Fibroblast of upper back skin (primary cell): ENCODE measurements around the gene ATP23.
A peak's percentile ranks its signal among the peaks of the same experiment; 100 is the strongest.

Experiments used
- DNase-seq: peaks from one replicate; pipeline ENCODE4 v3.0.0-alpha.2; 2013

ATP23 gene, protein sequence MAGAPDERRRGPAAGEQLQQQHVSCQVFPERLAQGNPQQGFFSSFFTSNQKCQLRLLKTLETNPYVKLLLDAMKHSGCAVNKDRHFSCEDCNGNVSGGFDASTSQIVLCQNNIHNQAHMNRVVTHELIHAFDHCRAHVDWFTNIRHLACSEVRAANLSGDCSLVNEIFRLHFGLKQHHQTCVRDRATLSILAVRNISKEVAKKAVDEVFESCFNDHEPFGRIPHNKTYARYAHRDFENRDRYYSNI

GRCh38 chr12:57941165-57941894, at the start of gene ATP23:
ATP23 (plus strand) TSS chr12:57941567; CDS start chr12:57941702, 135 bp downstream.
- DNase-seq = peak; percentile 83

DNA sequence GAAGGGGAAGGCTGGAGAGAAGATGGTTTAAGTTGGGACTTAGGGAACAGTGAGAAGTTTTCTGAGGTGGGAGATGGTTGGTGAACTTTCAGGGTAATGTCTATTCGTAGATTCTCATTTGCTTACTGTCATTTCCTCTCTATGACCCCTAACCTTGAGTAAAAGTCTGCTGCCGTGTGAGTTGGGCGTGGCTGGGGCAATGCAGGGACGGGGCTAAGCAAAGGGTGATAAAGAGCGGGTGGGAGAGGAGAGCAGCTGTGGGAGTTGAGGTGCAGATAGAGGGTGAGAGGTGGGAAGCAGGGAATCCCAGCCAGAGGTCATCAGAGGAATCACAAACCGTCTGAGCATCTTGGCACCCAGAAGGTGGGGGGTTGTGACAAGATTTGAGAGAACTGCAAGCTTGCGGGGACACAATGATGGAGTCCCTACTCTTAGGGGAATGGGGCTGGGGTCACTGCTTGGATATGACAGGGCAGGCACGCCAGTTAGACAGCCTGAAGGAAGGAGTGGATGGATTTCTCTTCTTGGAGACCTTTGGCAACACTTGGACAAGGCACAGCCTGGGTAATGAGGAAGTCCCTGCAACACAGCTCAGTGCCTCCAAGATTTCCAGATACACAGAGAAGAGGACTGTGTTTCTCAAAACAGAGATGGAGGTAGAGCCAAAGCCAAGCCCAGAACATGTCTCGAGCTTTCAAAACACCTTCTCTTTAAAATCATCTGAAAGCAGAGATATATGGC, 49.0 kb upstream of the ATP23 start:
- no peak for DNase-seq

DNA sequence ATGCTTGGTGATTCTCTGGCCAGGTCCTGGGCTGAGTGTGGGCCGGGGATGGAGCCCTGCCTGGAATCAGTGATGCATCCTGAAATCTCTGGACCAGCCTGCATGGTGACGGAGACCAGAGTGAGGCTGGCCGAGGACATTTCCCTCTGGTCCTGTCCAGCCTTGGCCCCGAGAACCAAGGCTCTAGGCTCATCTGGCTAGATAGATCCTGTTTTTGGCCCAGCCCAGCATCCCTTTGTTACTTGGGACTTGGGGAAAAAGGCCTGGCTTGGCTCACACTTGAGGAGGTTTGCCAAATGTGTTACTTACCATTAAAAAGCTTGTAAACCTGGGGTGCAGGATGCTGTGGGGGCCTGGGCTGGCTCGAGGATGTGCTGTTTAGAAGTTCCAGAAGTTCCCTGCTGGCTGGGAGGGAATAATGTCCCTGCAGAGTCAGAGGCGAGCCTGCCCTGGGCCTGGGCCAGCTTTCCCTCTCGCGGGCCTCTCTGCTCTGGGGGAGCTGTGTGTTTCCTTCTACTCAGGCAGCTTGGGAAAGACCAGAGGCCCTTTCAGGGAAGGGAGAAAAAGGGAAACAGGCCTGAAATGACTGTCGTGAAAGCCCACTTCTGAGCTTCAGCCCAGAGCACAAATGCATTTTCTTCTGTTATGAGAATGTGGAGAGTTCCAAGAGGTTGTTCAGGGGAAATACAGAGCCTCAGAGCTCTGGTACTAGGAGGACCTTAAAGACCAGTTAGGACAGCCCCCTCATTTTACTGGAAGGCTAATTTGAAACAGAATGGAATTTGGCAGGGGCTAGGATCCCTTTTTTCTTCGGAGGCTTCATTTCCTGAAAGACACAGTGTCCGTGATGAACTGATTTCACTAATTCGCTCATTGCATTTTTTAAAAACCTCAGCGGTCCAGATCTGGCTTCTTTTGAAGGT, 47.7 kb upstream of the ATP23 start:
- peak; percentile 96 for DNase-seq

GRCh38 chr12:57894399-57895292, 46.7 kb upstream of the ATP23 start:
- no peak for DNase-seq

GRCh38 chr12:57895389-57896114, 45.8 kb upstream of the ATP23 start:
- peak; percentile 45 for DNase-seq

- peak; percentile 54 for DNase-seq
These were observed 45.3 kb upstream of the ATP23 start for GRCh38 chr12:57896115-57896433.

DNA sequence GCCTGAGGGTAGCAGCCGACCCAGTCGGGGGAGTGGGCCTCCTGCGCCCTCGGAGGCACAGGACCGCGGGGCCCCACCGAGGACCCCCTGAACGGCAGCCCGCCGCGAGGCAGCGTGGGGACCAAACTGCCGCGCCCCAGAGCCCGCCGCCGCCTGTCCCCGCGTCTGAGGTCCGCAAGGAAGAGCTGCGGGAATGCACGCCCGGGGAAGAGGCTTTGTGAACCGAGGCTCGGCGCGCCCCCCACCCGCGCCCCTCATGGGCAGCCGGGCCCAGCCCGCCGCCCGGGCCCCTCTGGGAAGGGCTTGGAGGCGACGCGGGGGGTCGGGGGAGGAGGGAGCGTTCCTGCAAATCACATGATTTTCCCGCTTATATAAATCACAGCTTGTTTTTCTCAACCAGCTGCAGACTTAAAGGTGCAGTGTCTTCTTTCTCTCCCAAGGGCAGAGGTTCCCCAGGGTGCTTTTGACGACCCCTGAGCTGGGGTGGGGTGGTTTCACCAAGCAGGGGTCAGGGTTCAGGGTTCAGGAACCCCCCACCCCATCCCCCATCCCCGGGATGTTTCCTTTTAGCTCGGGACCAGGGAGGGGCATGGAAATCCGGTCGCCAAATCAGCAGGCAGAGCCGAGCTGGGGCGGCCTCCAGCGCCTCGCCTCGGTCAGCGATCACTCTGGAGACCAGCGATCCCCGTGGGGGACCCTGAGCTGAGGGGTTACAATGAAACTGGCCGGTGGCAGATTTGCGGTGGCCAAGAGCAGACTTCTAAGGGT, 44.7 kb upstream of the ATP23 start:
- DNase-seq = peak; percentile 80

DNA sequence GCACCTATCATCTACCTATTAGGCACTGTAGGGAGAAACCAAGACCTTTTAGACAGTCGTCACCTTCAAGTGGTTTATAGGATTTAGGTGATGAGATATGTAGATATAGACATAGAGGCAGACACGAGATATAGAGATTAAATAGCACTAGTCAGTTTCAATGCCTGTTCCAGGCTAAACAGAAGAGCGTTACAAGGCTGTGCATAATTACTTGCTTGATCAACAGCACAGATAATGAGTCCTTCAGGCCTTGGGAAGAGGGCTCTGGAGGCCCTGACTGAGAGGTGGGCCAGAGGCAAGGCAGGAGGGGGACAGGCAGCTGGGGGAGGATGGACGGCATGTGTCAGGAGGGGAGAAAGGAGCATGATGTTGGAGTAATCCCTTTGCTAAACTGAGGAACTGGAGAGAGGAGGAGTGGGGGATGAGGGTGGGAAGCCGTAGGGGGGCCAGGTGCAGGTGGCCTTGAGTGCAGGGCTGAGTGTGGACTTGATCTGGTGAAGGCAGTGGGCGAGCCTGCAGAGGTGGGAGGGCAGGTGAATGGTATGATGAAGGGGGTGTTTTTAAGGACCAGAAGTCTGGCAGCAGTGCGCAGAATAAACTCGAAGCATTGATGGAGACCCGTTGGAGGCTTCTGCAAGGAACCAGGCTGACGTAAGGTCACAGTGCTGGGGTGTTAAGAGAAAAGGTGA, 43.9 kb upstream of the ATP23 start:
- no peak for DNase-seq

DNA sequence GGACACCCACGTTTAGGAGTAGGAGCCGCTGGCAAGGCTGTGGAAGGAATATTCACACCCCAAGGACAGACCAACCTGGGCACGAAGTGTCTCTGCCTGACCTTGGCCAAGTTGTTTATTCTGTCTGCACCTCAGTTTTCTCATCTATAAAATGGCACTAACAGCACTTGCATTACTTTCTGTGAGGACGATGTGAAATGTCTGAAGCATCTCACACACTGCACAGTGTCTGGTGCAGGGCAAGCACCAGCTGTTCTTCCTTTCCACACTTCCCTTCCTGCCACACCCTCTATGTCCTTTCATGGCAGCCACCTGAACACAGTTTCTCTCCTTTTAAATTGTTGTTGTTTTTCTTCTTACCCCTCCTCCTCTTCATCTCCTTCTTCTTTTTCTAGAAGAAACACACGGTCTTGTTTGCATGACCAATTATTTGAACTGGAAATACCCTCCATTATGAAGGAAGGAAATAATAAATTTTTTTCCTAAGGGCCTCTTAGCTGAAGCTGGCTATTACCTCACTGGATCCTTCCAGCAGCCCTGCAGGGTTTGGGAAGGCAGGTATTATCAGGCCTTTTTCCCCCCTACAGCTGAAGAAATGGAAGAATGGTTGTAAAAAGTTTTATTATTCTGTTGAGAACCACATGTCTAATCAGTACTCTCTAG, 42.9 kb upstream of the ATP23 start:
- no peak for DNase-seq

GRCh38 chr12:57899010-57899662, 42.2 kb upstream of the ATP23 start:
- peak; percentile 61 for DNase-seq

GRCh38 chr12:57902478-57902969, 38.8 kb upstream of the ATP23 start:
- DNase-seq = no peak

DNA sequence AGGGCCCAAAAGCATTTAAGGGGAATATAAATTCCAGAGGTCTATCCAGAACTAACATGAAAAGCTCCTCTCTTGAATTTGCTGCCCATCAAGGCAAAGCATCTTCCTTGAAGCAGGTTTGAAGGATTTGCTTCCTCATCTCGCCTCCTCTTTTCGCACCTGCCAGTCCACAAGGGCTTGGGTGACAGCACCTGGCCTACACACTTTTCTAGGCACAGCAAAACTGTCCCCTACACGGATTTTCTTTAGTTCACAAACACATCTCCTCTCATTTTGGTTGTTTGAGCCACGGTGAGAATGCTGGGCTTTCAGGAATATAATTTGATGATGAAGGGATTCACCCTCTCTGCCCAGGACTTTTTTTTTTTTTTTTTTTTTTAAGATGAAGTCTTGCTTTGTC, 36.9 kb upstream of the ATP23 start:
- DNase-seq = no peak

GRCh38 chr12:57904848-57905811, 36.2 kb upstream of the ATP23 start:
- peak; percentile 88 for DNase-seq

DNA sequence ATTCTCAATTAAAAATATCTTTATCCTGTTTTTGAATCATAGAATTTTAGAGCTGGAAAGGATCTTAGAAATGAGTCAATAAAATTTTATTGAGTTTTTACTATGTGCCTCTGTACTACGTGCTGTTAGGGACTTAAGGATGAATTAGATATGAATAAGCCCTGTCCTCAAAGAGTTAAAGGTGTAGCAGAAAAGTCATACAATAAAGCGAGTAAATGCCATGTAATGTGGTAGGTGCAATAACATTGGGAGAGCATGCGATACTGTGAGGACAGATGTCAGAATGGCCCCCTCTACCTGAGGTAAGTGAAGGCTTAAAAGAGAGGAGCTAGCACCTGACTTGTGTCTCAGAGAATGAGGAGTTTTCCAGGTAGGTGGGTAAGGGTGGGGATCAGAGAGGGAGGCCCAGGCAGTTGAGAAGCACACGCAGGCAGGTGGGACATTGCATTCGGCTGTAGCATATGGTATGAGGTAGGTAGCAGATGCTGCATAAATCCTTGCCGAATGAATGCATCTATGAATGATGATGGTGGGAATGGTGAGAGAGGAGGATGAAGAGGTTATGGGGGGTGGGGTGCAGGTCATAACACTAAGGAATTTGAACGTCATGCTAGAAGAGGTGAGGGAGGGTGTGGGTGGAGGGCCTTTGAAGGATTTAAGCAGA, 35.4 kb upstream of the ATP23 start:
- DNase-seq = no peak

GRCh38 chr12:57906821-57907220, 34.5 kb upstream of the ATP23 start:
- no peak for DNase-seq

- DNase-seq = no peak
These were observed 34.1 kb upstream of the ATP23 start for GRCh38 chr12:57907281-57907680.

- no peak for DNase-seq
These were observed 32.9 kb upstream of the ATP23 start for GRCh38 chr12:57908511-57908910.
